HG02970 (cell line): ENCODE data around the gene YAE1.
"Not testable (repeated sequence)": the region's sequence is repeated elsewhere in the genome, so short reads cannot be mapped to it uniquely, and the experiment has no call there.

Experiments used
- ATAC-seq: cut with Tn5 transposase; IDR thresholded peaks from one replicate; pipeline ENCODE4 v1.9.1; 2021; ENCODE audit warnings: mild to moderate bottlenecking, moderate library complexity, moderate number of reproducible peaks; ENCODE audit not compliant: unreplicated experiment, low FRiP score

YAE1 gene, protein sequence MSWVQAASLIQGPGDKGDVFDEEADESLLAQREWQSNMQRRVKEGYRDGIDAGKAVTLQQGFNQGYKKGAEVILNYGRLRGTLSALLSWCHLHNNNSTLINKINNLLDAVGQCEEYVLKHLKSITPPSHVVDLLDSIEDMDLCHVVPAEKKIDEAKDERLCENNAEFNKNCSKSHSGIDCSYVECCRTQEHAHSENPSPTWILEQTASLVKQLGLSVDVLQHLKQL

DNA sequence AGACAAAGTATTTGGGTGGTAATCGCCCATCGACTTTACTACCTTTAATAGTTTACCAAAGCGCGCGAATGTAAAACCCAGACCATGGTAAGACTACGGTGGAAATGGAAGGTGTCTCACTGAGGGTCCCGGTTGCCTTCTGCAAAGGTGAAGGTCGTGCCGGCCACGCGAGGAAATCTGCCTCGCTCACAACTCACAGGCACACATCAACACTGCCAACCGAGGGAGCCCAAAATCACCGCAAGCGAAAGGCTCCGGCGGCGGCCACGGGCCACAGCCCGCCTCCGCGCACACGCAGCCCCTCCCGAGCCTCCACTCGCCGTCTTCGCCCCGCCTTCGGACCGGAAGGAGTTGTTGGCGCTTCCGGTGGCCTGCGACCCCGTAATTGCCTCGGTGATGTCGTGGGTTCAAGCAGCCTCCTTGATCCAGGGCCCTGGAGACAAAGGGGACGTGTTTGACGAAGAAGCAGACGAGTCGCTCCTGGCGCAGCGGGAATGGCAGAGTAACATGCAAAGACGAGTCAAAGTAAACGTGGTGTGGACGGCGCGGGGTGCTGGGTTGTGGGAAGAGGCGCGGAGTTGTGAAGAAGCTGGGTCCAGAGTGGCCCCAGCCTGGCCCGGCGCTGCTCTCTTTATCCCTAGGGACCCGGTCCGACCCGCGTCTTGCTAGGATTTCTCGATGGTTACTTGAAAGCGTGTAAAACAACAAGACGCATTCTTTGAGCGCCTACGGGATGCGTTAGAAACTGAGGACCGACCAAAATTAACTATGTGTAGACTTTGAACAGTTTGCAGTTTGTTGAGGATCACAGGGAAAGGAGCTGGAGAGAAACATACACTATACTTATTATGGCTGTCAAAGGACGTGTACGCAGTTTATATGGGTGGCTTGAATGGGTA is at the start of gene YAE1:
YAE1 (plus strand) TSS at position 382 of the 899 bp plus-strand sequence; CDS start at position 397, 15 bp downstream.
- ATAC-seq, result peak; percentile 87

DNA sequence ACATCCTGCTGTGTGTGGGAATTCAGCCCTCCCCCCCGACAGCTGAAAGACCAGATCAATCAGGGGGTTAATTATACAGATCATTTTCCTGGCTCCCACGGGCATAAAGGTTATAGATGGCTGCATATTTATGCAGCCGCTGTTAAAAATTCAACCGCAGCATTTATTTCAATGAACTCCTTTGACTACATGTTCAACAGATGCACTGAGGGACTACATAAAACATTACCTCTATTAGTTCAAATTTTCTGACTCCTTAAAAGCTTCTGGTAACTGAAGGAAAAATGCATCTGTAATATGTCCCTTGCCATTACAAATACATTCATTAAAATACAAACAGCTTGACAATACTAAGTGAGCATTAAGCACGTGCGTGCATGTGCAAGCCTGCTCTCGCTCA is 49.7 kb upstream of the YAE1 start:
- no peak for ATAC-seq

DNA sequence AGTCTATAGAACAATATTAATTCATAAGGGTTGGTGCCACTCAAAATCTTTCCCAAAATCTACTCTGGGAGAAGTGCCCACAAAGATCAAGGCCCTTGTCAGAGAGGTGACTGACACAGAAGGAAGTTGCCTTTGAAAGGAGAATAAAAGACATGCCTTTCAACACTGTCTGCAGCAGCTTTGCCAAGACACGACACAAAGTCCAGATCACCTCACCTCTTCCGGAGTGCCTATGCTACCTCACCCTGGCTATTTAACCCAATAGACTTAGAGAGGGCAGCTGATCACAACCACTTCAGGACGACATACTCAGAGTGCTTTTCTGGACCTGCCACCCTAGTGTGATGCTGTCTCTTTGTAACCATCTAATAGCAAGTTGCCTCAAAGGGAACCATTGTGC is 49.0 kb upstream of the YAE1 start:
- no peak for ATAC-seq

DNA sequence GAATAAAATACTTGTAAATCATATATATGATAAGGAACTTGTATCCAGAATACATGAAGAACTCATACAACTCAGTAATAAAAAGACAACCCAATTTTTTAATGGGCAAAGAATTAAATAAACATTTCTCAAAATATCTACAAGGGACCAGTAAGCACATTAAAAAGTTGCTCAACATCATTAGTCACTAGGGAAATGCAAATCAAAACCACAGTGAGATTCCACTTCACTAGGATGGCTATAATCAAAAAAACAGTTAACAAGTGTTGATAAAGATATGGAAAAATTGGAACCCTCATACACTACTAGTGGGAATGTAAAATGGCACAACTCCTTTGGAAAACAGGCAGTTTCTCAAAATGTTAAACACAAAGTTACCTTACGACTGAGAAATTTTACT is 40.3 kb upstream of the YAE1 start:
- ATAC-seq, result no peak

DNA sequence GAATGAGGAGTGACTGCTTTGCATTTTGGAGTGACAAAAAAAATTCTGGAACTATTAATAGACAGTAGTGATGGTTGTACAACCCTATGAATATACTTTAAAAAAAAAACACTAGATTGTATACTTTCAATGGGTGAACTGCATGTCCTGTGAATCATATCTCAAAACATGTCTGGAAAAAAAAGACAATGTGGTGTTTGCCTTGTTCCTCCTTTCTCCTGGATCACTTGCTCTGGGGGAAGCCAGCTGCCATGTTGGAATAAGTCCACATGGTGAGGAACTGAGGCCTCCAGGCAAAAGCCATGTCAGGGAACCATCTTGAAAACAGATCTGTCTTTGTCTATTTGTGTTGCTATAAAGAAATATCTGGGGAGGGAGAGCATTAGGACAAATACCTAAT is 39.5 kb upstream of the YAE1 start:
- ATAC-seq, result no peak

DNA sequence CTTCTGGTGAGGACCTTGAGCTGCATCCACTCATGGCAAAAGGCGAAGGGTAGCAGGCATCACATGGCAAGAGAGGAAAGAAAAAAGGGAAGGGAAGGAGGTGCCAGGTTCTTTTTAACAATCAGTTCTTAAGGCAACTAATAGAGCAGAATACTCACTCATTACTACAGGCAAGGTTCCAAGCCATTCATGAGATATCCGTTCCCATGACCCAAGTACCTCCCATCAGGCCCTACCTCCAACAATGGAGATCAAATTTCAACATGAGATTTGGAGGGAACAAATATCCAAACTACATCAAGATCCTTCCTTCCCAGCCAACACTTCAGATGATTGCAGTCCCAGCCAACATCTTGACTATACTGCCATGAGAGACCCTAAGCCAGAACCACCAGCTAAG is 38.9 kb upstream of the YAE1 start:
- no peak for ATAC-seq

DNA sequence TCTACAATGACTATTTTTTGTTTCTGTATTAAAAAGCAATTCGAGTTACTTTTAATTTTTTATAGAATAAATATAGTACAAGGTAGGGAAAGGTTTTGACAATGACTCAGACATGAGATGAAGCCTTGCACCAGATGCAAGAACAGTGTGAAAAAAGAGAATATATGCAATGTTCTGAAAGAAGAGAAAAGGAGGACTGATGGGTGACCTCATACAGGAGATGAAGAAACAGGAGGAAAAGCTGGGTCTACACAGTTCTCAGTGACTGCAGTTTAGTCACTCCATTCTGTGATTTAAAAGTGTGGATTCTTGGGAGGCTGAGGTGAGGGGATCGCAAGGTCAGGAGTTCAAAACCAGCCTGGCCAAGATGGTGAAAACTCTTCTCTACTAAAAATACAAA is 38.3 kb upstream of the YAE1 start:
- ATAC-seq, result no peak

DNA sequence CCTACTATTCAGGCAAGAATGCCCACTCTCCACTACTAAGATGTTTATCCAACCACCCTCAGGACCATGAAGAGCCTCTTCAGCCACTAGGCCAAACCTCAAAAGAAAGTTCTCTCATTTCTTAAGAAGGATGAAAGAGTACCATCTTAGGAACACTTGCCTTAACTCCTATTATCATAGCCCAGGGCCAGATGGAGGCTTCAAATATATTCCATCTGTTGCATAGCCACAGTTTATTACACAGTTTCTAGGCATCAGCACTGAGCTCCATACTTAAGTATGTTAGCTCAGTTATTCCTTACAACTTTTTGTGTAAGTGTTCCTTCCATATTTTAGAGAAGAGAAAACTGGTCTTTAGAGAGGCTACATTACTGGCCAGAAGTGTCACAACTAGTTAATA is 37.4 kb upstream of the YAE1 start:
- no peak for ATAC-seq

DNA sequence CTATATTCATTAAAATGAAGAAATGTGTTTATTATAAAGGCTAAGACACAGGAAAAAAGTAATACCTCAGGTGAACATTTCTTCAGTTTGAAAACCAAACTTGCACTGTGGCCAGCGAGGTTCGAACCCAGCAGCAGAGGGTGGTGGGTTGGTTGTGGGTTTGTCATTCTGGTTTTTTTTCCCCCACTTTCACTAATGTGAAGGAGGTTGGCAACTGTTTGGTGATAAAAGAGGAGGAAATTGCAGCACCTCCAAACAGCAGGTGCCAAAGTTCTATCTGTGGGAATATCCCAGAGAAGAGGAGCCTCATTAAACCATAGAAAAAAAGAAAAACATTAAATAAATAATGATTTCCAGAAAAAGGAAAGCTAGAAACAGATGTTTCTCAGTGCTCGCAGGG is 36.6 kb upstream of the YAE1 start:
- ATAC-seq, result no peak

DNA sequence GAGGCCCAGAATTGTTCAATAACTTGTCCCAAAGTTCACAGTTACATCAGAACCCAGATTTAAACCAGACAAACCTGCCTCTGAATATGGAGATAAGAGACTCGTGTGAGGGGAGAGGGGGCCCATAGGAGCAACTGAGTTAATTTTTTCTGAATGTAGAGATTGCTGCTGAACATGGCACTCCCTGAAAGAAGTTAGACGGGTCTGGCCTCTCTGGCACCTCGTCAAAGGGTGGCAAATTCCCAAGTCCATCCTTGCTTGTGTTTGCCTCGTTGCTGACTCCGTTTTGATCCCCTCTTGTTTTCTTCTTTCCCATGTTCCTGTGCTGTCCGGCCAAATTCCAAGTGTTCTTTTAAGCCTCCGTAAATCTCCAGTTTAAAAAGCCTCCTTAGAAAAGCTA is 35.2 kb upstream of the YAE1 start:
- ATAC-seq, result no peak

DNA sequence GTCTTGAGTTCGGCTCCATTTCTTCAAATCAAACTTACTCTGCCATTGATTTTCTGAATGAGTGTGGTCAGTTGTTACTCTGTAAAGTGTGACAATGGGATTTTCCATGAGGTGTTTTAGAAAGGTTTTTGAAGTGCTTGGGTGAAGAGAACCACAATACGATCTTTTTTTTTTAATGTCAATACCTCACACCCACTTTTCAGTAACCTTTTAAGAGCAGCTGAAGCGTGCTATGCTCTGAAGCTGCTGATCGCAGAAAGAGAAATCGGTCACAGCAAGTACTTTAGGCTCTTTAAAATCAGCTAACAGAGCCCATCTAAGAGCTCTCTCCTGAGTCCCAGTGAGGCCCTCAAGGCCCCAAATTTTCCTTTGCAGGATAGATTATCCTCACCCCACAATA is 34.4 kb upstream of the YAE1 start:
- no peak for ATAC-seq

DNA sequence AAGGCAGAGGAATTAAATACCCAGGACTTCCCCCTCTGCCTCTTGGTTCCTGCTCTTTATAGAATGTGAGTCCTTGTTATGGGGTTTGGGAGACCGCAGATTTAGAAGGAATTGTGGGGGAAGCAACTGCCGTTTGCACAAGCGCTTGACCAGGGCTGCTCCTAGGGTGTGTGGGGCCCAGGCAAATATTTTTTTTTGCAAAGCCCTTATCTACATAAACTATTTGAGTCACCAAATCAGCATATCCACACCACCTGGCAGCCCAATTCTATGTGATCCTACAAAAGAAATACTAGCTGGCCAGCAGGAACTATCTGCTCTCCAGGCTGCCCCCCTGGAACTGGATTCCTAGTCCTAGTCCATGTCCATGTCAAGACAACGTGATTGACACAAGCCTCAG is 33.4 kb upstream of the YAE1 start:
- ATAC-seq, result no peak

DNA sequence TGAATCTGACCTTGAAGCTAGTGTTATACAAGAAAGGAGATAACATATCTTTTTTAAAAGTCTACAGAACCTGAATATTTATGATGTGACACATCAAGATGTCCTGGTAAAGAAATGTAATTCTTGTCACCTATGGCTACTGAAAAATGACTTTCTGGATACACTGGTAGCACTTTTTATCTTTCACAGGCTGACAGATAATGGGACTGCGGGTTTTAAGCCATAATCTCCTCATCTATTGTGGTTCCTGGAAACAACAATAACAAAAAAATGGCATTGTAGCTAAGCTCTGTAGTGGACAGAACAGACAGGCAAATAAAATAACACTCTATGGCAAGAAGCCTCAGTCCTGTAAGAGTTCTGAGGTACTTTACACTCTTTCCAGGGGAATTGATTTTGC is 31.6 kb upstream of the YAE1 start:
- ATAC-seq, result no peak

DNA sequence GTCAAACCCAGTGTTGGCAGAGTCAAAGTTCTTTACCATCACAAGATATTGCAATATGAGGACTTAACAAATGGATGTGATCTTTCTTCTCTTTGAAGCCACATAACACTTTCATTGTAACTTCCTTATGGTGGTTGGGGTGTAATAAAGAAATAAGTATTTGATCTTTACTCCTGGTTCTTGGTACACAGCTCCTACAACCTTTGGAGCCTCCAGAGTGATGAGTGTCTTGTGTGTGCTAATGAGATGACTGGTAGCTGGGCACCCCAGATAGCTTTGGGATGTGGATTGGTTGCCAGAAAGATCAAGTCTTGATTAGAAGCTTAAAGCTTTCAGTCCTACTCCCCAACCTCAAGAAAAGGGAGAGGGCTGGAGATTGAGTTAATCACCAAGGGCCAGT is 31.1 kb upstream of the YAE1 start:
- ATAC-seq, result no peak

DNA sequence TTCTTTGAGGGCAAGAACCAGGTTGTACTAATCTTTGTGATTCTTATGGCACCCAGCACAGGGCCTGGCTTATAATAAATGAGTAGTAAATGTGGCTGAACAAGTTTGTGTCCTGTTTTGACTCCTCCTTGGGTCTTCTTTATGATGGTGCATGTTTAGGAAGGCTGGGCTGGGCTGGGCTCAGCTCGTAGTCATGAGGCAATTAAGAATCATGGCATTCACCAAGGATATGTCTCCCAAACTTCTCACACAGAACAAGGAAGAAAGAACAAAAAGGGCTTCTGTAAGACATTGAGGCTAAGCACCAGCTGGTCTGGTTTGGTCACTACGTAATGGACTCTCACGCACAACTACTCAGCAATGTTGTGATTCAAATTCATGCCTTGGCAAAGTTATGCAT is 30.5 kb upstream of the YAE1 start:
- ATAC-seq, result no peak

DNA sequence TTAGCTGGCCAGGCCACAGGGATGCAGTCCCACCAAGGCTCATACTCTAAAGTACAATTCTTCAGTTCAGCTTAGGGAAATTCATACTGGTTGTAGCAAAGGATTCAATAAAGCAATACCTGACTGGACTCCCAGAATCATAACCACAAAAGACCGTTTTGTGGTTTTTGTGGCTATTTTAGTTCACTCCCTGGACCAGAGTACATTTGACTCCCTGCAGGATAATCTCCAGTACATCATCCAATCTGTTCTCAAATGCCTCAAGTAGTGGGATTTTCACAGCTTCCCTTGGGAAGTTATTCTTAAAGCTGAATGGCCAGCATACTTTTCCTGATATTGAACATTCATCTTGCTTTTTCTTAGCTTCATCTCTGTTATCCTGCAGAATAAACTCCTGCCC is 29.3 kb upstream of the YAE1 start:
- no peak for ATAC-seq

DNA sequence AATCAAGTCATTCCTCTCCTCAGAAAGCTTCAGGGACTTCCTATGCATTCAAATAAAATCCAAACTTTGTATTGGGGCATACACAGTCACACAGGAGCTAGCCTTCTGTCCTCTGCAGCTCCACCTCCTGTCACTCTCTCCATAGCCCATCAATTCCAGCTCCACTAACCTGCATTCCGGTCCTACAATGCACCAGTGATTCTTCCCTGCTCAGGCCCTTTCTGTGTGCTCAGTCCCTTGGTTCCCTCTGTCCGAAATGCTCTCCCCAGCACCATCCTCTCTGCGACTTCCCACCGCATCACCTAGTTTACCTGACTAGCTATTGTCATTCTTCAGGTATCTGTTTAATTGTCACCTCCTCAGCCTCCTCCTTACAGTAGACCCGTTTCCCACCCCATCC is 26.4 kb upstream of the YAE1 start:
- no peak for ATAC-seq

DNA sequence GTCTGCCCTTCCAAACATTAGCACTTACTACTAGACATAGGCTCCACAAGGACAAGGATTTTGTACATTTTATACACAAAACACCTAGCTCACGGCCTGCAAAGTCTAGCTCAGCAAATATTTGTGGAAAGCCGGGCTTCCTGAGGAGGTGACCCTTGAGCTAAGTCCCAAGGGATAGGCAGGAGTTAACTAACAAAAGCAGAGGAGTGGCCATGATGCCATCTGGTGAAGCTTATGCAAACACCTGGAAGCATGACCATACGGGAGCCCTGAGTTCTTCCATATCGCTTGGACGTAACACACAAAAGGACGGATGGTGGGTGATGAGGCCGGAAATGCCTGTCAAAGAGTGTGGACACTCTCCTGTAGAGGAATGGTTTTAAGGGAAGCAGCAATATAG is 25.9 kb upstream of the YAE1 start:
- ATAC-seq, result no peak

DNA sequence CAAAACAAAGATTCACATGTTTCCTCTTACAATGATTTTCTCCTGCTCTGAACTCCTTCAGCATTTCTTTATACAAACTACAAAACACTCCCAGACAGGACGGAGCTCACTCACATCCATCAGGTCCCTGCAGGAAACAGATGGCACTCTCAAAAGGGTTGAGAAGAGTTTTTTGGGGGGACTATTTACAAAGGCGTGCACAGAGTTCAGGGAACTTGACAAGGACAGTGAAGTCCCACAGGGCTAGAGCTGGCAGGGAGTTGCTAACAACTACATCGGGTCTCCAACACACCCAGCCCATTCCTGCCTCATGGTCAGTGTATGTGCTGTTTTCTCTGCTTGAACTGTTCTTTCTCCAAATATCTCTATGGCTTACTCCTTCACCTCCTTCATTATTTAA is 24.7 kb upstream of the YAE1 start:
- no peak for ATAC-seq

DNA sequence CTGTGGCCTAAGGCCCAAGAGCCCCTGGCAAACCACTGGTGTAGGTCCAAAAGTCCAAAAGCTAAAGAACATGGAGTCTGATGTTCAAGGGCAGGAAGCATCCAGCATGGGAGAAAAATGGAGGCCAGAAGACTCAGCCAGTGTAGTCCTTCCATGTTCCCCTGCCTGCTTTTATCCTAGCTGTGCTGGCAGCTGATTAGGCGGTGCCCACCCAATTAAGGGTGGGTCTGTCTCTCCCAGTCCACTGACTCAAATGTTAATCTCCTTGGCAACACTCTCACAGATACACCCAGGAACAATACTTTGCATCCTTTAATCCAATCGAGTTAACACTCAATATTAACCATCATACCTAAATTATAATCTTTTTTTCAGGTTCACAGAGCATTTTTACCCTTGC is 21.4 kb upstream of the YAE1 start:
- not testable (repeated sequence) for ATAC-seq

DNA sequence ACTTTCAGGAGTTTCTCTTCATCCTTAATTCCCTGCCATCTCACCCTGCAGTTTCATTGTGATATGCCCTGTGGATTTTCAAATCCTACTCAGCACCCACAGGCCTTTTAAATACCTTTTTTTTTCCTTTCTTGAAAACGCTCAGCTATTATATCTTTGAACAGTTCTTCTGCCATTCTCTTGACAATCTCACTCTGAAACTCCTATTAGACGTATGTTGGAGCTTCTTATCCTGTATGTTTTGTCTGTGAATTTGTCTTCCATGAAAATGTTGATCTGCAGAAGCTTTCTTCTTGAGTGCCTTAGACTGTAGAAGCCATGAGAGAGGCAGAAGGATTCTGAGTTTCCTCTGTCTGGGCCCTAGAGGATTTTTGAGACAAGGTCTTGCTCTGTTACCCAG is 18.9 kb upstream of the YAE1 start:
- ATAC-seq, result no peak

DNA sequence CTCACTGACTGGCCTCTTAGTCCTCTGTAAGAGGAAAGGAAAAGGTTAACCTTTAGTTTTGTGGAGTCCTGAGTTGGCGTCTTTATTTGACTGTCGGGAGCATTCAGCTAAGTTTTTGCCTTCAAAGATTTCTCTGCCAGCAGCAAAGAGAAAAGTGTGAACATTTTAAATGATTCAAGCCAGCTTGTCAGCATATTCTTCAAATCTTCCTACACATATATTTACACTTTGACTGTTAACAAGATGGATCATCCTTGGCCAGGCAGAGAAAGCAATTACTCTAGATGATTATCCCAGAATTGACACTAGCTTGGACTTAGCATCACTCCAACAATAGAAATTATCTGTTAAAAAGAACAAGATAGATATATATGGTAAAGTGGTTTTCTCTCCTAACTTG is 15.8 kb upstream of the YAE1 start:
- no peak for ATAC-seq
